Stimulated activated CD8-positive, alpha-beta memory T cell treated with anti-CD3 and anti-CD28 coated beads, Interleukin-15, amount 100 ng/mL, for 24 hours (primary cell): ENCODE results near the gene ASMTL.
"Not testable (repeated sequence)": the region's sequence is repeated elsewhere in the genome, so short reads cannot be mapped to it uniquely, and the experiment has no call there.

Source experiments
- DNase-seq: peaks from one replicate; pipeline ENCODE4 v3.0.0-alpha.2; 2020; ENCODE audit warnings: low read depth

The ASMTL gene

GRCh38 chrX:1482530-1482928 lies 29.8 kb upstream of the ASMTL start:
- DNase-seq = not testable (repeated sequence)

- DNase-seq = no peak
Measured at GRCh38 chrX:1481636-1482529, 29.2 kb upstream of the ASMTL start.

GRCh38 chrX:1480082-1480785 lies 27.5 kb upstream of the ASMTL start:
- DNase-seq = no peak

GRCh38 chrX:1477801-1478458 lies 25.2 kb upstream of the ASMTL start:
- DNase-seq = no peak

GRCh38 chrX:1477229-1477628 lies 24.5 kb upstream of the ASMTL start:
- DNase-seq = no peak

- DNase-seq = no peak
Measured at GRCh38 chrX:1476682-1477081, 24.0 kb upstream of the ASMTL start.

- DNase-seq = no peak
Measured at GRCh38 chrX:1475881-1476280, 23.2 kb upstream of the ASMTL start.

- no peak for DNase-seq
Measured at GRCh38 chrX:1475481-1475880, 22.8 kb upstream of the ASMTL start.

GRCh38 chrX:1474593-1474992 lies 21.9 kb upstream of the ASMTL start:
- not testable (repeated sequence) for DNase-seq

GRCh38 chrX:1472975-1473374 lies 20.3 kb upstream of the ASMTL start:
- DNase-seq = no peak

- DNase-seq = no peak
Measured at GRCh38 chrX:1468250-1468772, 15.6 kb upstream of the ASMTL start.

- DNase-seq = no peak
Measured at GRCh38 chrX:1466971-1467561, 14.4 kb upstream of the ASMTL start.

- DNase-seq = no peak
Measured at GRCh38 chrX:1466232-1466661, 13.5 kb upstream of the ASMTL start.

GRCh38 chrX:1465286-1466231 lies 12.8 kb upstream of the ASMTL start:
- no peak for DNase-seq

- DNase-seq = no peak
Measured at GRCh38 chrX:1464971-1465285, 12.2 kb upstream of the ASMTL start.

- no peak for DNase-seq
Measured at GRCh38 chrX:1464041-1464970, 11.6 kb upstream of the ASMTL start.

GRCh38 chrX:1463581-1463980 lies 10.9 kb upstream of the ASMTL start:
- DNase-seq = no peak

GRCh38 chrX:1462596-1463251 lies 10.0 kb upstream of the ASMTL start:
- DNase-seq = no peak

GRCh38 chrX:1462110-1462509 lies 9.4 kb upstream of the ASMTL start:
- DNase-seq = no peak

GRCh38 chrX:1455948-1456280 lies 3.2 kb upstream of the ASMTL start:
- DNase-seq = no peak
